Mucosa of stomach (tissue), 1 donor: Measurements from ENCODE around the gene HSF4.
"Not testable (repeated sequence)": the region's sequence is repeated elsewhere in the genome, so short reads cannot be mapped to it uniquely, and the experiment has no call there.

ENCODE experiments used
- H3K27me3 ChIP-seq: one replicate; pipeline ENCODE4 v1.7.0; 2013; ENCODE audit warnings: mild to moderate bottlenecking, low read length; ENCODE audit not compliant: control insufficient read depth, insufficient read depth
- H3K36me3 ChIP-seq: one replicate; pipeline ENCODE4 v1.7.0; 2013; ENCODE audit warnings: low read length; ENCODE audit not compliant: control insufficient read depth, insufficient read depth
- H3K4me1 ChIP-seq: one replicate; pipeline ENCODE4 v1.7.0; 2013; ENCODE audit warnings: mild to moderate bottlenecking, low read length; ENCODE audit not compliant: control insufficient read depth, insufficient read depth
- H3K4me3 ChIP-seq: one replicate; pipeline ENCODE4 v1.7.0; 2013; ENCODE audit warnings: low read length
- H3K9ac ChIP-seq: one replicate; pipeline ENCODE4 v1.7.0; 2013; ENCODE audit warnings: mild to moderate bottlenecking, low read length, moderate library complexity
- H3K9me3 ChIP-seq: one replicate; pipeline ENCODE4 v1.7.0; 2013; ENCODE audit warnings: mild to moderate bottlenecking, low read length, moderate library complexity; ENCODE audit not compliant: control insufficient read depth
- donor health status: Pancreatic carcinoma.

Gene HSF4, protein sequence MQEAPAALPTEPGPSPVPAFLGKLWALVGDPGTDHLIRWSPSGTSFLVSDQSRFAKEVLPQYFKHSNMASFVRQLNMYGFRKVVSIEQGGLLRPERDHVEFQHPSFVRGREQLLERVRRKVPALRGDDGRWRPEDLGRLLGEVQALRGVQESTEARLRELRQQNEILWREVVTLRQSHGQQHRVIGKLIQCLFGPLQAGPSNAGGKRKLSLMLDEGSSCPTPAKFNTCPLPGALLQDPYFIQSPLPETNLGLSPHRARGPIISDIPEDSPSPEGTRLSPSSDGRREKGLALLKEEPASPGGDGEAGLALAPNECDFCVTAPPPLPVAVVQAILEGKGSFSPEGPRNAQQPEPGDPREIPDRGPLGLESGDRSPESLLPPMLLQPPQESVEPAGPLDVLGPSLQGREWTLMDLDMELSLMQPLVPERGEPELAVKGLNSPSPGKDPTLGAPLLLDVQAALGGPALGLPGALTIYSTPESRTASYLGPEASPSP

DNA sequence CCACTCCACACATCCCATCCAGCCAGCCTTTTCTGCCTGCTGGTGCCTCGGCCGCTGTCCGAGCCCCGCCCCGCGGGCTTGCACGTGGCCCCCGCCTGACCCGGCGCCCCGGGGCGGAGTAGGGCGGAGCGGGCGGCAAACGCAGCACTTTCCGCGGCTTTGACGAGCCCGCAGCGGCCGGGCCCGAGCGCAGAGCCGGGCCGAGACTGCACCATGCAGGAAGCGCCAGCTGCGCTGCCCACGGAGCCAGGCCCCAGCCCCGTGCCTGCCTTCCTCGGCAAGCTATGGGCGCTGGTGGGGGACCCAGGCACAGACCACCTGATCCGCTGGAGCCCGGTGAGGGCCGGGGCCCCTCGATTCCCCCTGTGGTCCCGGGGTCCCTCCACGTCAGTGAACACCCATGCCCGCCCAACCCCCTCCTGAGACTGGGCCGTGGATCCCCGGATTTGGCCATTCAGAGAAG is at the start of gene HSF4:
HSF4 (plus strand) TSS at position 147 of the 463 bp plus-strand sequence; CDS start at position 214, 67 bp downstream.
- H3K9ac ChIP-seq = peak within 1 kb of the TSS; percentile 47
- no peak within 1 kb of the TSS for H3K4me3 ChIP-seq
- peaks cover 4% of the 10 kb centered on the region for H3K36me3 ChIP-seq
- H3K9me3 ChIP-seq = no peaks in the 10 kb centered on the region
- H3K4me1 ChIP-seq = peaks cover 34% of the 10 kb centered on the region
- H3K27me3 ChIP-seq = peaks cover 18% of the 10 kb centered on the region

DNA sequence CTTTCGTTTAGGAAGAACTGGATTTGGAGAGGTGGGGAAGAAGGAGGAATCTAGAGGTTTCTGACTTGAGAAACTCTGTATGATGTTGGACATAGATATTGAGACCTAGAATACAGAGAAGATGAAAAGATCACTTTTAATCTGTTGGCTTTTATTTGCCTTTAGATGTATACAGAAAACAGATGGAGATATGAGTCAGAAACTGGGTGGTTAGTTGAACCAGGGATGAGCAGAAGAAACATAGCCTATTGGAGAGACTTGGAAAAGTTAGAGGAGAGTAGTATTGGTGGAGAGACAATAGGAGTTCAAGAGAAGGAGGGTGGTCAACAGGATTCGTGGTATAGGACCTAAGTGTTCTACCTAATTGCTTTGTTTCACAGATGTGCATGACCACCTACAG is 49.8 kb upstream of the HSF4 start:
- no peaks in the 10 kb centered on the region for H3K9me3 ChIP-seq
- no peak overlapping the region for H3K9ac ChIP-seq
- no peaks in the 10 kb centered on the region for H3K27me3 ChIP-seq
- no peaks in the 10 kb centered on the region for H3K36me3 ChIP-seq
- peaks cover 32% of the 10 kb centered on the region for H3K4me1 ChIP-seq
- H3K4me3 ChIP-seq = no peak overlapping the region

DNA sequence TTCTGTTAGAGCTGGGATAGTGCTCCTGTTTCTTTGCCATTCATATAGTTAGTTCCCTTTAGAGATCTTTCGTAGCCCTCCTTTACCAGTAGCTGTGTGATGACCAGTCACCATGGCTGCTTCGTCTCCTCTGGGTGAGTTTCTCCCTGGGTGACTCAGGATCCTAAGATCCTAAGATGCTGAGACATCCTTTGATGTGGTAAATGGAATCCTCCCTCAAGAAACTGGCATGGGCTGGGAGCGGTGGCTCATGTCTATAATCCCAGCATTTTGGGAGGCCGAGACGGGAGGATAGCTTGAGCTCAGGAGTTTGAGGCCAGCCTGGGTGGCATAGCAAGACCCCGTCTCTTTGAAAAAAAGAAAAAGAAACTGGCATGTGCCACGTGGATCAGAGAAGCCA is 48.9 kb upstream of the HSF4 start:
- H3K36me3 ChIP-seq = no peaks in the 10 kb centered on the region
- H3K27me3 ChIP-seq = no peaks in the 10 kb centered on the region
- H3K4me3 ChIP-seq = no peak overlapping the region
- H3K4me1 ChIP-seq = peaks cover 29% of the 10 kb centered on the region
- H3K9ac ChIP-seq = no peak overlapping the region
- no peaks in the 10 kb centered on the region for H3K9me3 ChIP-seq

DNA sequence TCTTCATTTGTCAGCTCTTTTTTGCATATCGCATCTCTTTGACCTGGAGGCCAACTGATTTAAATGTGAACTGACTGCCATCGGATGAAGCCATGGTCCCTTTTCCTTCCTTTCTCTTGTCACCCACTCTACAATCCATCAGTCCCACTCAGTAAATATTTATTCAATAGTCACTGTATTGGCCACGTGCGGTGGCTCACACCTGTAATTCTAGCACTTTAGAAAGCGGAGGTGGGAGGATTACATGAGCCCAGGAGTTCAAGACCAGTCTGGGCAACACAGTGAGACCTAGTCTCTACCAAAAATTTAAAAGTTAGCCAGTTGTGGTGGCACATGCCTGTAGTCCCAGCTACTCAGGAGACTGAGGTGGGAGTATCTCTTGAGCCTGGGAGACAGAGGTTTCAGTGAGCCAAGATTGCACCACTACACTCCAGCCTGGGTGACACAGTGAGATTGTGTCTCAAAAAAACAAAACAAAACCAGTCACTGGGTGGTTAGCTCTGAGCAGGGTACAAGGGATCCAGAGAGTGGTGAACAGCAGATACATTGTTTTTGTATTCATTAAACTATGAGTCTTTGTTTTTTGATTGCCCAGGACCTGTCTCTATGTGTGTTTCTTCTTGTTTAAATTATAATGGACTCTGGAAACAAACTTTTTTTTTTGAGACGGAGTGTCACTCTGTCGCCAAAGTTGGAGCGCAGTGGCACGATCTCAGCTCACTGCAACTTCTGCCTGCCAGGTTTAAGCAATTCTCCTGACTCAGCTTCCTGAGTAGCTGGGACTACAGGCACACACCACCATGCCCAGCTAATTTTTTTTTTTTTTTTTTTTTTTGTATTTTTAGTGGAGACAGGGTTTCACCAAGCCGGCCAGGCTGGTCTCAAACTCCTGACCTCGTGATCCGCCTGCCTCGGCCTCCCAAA is 47.9 kb upstream of the HSF4 start:
- Histone ChIP-seq H3K4me1 (peaks cover 19% of the 10 kb centered on the region), H3K9me3 (no peaks in the 10 kb centered on the region), H3K27me3 (no peaks in the 10 kb centered on the region), H3K4me3 (no peak overlapping the region), H3K9ac (no peak overlapping the region), H3K36me3 (no peaks in the 10 kb centered on the region)

DNA sequence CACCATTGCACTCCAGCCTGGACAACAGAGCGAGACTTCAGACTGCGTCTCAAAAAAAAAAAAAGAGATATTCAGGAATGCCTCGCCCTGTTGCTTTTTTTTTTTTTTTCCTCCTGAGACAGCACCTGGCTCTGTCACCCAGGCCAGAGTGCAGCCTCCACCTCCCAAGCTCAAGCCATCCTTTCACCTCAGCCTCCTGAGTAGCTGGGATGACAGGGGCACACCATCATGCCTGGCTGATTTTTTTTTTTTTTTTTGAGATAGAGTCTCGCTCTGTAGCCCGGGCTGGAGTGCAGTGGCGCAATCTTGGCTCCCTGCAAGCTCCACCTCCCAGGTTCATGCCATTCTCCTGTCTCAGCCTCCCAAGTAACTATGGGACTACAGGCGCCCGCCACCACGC is 46.8 kb upstream of the HSF4 start:
- Histone ChIP-seq H3K9me3 (no peaks in the 10 kb centered on the region), H3K9ac (no peak overlapping the region), H3K36me3 (no peaks in the 10 kb centered on the region), H3K4me3 (no peak overlapping the region), H3K27me3 (no peaks in the 10 kb centered on the region), H3K4me1 (peaks cover 16% of the 10 kb centered on the region)

DNA sequence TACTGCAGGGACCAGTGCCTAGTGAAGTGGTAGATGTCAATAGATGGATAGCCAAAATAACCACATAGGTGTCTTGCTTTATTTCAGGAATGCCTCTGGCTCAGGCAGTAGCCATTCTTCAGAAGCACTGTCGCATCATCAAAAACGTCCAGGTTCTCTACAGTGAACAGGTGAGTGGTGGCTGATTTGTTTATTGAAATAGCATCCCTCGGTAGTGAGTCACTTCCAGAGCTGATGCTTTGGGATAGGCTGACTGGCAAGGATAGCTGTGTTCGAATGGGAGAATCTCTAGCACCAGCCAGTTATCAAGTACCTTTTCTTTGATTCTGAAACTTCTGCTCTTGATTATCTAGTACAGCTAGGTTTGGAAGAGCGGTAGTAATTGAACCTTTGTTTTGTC is 44.5 kb upstream of the HSF4 start:
- H3K36me3 ChIP-seq = peaks cover 5% of the 10 kb centered on the region
- no peak overlapping the region for H3K4me3 ChIP-seq
- H3K4me1 ChIP-seq = no peaks in the 10 kb centered on the region
- H3K9ac ChIP-seq = no peak overlapping the region
- H3K9me3 ChIP-seq = no peaks in the 10 kb centered on the region
- H3K27me3 ChIP-seq = no peaks in the 10 kb centered on the region

DNA sequence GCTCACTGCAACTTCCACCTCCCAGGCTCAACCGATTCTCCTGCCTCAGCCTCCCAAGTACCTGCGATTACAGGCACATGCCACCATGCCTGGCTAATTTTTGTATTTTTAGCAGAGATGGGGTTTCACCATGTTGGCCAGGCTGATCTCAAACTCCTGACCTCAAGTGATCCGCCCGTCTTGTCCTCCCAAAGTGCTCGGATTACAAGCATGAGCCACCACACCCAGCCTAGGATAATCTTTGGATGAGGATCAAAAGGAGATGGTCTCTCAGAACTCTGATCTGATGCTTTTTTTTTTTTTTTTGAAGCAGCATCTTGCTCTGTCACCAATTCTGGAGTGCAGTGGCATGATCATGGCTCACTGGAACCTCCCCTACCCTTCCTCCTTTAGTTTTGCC is 41.7 kb upstream of the HSF4 start:
- H3K4me1 ChIP-seq, H3K9me3 ChIP-seq, H3K4me3 ChIP-seq, H3K27me3 ChIP-seq, H3K36me3 ChIP-seq, H3K9ac ChIP-seq: not testable (repeated sequence)

DNA sequence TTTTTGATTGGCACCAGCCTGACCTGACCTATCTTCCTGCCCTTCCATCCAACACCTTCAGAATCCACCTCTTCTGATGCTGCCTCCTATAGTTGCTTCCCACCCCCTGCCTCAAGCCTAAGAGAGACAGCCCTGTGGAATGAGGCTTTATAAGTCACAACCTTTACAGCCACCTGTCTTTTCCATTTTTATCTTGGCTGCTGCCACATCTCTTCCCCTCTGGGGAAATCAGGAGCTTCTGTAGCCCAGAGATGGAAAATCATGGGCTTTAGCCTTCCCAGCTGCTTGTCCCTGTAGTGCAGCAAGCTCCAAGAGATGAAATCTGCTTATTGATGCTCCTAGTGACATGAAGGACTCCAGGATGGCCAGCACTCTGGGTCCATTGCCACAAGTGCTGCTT is 36.1 kb upstream of the HSF4 start:
- Histone ChIP-seq H3K9me3 (no peaks in the 10 kb centered on the region), H3K9ac (no peak overlapping the region), H3K27me3 (no peaks in the 10 kb centered on the region), H3K36me3 (peaks cover 12% of the 10 kb centered on the region), H3K4me3 (no peak overlapping the region), H3K4me1 (no peaks in the 10 kb centered on the region)

DNA sequence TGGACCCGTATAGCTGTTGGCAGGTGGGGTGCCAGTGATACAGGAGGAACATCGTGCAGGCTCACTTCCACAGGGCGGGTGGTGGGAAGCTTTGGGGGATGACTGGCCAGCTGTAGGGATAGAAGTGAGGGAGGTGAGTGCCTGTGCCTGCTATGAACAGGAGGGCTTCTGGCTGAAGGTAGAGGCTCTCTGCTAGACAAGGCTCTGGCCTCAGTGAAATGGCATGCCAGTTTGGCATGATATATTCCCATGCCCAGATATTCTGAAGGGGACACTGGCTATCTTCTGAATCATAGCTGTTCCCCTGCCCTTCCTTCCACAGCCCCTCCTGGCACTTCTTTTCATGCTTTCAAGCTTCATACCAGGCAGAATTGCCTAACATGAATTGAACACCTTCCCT is 35.7 kb upstream of the HSF4 start:
- Histone ChIP-seq H3K27me3 (no peaks in the 10 kb centered on the region), H3K9me3 (no peaks in the 10 kb centered on the region), H3K4me3 (no peak overlapping the region), H3K4me1 (no peaks in the 10 kb centered on the region), H3K9ac (no peak overlapping the region), H3K36me3 (peaks cover 9% of the 10 kb centered on the region)

DNA sequence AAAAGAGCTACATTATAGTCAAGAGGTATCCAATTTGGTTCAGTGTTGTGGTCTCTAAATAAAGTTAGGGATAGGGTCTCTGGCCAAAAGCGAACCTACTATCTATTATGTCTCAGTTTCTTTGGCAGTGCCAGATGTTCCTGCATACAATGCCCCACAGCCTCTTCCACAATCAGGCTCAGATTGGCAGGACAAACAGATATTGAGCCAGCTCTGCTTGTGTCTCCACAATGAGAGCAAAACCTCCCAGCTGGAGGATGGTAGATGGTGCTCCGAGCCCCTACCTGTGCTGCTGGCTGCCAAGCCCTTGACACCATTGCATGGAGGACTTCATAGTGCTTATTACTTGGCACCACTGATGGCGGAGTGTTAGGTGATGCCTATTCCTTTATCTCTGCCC is 35.1 kb upstream of the HSF4 start:
- H3K4me3 ChIP-seq = no peak overlapping the region
- H3K36me3 ChIP-seq = peaks cover 11% of the 10 kb centered on the region
- no peaks in the 10 kb centered on the region for H3K4me1 ChIP-seq
- H3K27me3 ChIP-seq = no peaks in the 10 kb centered on the region
- no peak overlapping the region for H3K9ac ChIP-seq
- H3K9me3 ChIP-seq = no peaks in the 10 kb centered on the region

DNA sequence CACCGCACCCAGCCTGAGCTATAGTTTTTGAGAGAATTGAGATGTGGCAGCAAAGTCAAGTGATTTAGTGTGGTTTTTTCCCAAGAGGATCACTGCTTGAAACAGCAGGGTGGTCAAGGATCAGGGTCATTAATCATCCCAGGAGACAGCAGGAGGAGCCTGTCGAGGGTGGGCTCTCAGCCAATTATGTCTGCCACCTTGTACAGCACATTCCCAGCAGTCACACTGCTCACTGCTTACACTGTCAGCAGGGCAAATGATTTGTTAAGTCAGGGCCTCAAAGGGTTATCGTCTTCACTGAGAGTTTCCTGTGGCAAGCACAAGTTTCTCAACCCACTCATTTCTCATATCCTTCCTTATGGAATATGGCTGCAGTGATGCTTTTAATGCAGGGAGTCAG is 26.9 kb upstream of the HSF4 start:
- Histone ChIP-seq H3K36me3 (peaks cover 22% of the 10 kb centered on the region), H3K4me1 (no peaks in the 10 kb centered on the region), H3K4me3 (no peak overlapping the region), H3K27me3 (no peaks in the 10 kb centered on the region), H3K9me3 (no peaks in the 10 kb centered on the region), H3K9ac (no peak overlapping the region)

DNA sequence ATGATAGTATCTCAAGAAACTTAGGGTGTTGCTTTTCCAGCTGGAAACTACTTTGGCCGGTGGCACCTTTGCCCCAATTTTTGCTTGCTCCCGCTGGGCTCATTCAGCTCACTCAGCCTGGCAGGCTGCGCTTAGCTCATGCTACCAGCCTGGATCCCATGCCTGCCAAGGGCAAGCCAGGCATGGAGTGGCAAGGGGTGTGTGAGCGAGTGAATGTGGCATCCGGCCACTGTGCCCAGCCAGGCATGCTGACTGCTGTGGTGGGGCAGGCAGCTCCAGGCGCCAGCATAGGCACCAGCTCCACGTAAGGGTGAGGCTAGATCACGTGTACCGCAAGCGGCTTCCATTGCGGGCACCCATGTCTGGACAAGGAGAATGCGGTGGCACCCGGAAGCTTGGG is 23.2 kb upstream of the HSF4 start:
- H3K36me3 ChIP-seq = peaks cover 22% of the 10 kb centered on the region
- H3K9me3 ChIP-seq = no peaks in the 10 kb centered on the region
- H3K9ac ChIP-seq = no peak overlapping the region
- no peaks in the 10 kb centered on the region for H3K27me3 ChIP-seq
- H3K4me1 ChIP-seq = no peaks in the 10 kb centered on the region
- no peak overlapping the region for H3K4me3 ChIP-seq
